NOMO-1 (cell line): ENCODE results near the gene EXD3.
"Not testable (repeated sequence)": the region's sequence is repeated elsewhere in the genome, so short reads cannot be mapped to it uniquely, and the experiment has no call there.

Experiments
- DNase-seq, 2 experiments: peaks; one replicate each; lab custom pipeline; 2025; ENCODE audit not compliant: unreplicated experiment in 2 of 2; lab: John Stamatoyannopoulos, UW

The EXD3 gene

GRCh38 chr9:137383081-137383783 is 39.7 kb downstream of the EXD3 start:
- no peak for DNase-seq

- DNase-seq: no peak
Measured at GRCh38 chr9:137382444-137383080, 40.4 kb downstream of the EXD3 start.

- no peak for DNase-seq
Measured at GRCh38 chr9:137381501-137382443, 41.2 kb downstream of the EXD3 start.

DNA sequence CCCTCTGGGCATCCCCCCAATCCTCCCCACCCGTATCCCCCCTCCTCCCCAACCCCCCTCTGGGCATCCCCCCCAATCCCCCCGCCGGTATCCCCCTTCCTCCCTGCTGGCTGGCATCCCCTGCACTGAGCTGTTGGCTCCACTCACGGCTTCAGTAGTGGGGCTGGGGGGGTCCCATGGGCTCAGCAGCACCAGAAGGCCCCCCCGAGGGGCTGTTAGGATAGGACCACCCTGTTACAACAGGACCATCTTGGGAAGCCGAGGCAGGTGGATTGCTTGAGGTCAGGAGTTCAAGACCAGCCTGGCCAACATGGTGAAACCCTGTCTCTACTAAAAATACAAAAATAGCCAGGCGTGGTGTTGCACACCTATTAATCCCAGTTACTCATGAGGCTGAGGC is 42.4 kb downstream of the EXD3 start:
- DNase-seq: no peak

- no peak for DNase-seq
Measured at GRCh38 chr9:137380171-137380570, 42.8 kb downstream of the EXD3 start.

GRCh38 chr9:137379761-137380161 is 43.2 kb downstream of the EXD3 start:
- DNase-seq: no peak

GRCh38 chr9:137378688-137379410 is 44.1 kb downstream of the EXD3 start:
- DNase-seq: not testable (repeated sequence)

- no peak for DNase-seq
Measured at GRCh38 chr9:137376386-137376785, 46.6 kb downstream of the EXD3 start.

GRCh38 chr9:137375321-137376058 is 47.5 kb downstream of the EXD3 start:
- DNase-seq: no peak

DNA sequence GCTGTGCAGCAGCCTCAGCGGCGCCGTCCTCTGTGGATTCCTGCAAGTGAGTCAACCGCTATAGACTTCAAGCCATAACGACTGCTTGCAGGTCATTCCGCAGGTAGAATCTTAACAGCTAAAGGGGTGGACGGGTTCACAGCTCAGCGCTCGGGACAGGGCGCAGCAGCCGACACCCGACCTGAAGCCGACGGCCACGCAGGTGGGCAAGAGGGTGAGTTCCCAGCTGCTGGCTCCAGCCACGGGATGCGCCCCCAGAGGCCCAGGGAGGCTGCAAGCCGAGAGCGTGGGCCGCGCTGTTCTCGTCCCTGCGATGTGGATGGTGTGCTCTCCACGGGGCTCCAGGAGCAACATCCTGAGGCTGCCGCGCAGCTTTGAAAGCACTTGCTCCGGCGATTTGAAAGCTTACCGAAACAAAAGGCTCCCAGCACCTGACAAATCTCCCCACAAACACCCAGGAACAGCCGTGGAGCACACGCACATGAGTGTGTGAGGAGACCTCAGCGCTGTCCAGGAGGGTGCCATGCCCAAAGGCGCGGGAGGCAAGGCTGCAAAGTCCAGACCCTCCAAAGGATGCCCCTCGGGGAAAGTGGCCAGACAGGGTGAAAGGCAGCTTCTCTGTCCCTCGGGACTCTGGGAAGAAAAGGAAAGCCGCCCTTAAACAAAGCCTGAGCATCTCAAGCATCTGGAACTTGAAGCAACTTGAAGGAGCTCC is 48.7 kb downstream of the EXD3 start:
- DNase-seq: no peak

DNA sequence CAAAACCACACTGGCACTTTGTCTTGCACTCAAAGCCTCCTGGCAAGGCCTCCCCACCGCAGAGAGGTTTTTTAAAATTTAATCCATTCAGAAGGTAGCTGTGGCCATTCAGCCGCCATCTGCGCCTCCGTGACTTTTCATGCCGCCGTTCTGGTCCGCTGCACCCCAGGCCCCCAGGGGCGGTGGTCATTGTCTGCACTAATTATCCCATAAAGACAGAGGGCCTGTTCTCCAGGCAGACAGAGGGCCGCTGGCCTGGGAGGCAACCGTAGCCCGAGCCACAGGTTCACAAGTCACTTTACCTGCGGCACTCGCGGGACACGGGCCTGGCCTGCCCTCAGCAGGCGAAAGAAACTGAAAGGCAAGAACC is 49.4 kb downstream of the EXD3 start:
- no peak for DNase-seq

DNA sequence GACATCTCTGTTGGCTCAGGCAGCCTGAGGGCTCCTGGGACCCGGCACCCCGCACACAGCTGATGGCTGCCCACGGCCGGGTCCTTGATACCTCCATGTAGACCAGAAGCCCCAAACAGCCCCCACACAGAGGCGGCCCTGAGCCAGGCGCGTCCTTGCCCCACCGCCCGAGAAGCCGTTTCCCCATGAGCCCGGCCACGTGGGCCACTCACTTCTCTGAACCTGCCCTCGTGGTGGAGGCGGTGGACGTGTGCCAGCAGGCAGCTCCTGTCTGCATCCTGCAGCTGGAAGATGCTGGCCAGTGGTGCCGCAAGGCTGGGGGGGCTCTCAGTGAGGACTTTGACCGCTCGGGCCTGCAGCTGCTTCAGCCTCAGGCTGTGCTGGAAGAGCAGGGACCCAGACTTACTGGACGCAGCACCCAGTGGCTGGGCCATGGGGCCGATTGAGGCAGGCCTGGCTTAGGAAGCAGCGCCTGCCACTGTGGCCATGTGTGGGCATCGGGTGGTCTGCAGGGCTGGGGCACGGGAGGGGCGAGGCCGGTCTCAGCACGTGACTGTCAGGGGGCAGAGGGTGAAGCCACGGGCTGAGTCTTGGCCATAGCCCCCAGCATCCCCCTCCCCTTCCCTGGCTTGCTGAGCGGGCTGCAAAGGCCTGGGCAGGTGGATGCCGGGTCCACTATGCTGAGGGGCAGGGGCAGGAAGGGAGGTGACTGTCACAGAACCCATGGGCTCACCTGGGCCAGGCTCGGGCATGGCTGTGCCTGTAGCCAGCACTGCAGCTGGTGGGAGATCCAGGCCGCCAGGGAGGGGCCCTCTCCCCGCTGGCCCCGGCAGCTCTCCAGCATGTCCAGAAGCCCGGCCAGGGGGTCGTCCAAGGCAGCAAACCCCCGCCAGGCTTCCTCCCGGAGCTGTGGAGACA is 50.0 kb downstream of the EXD3 start:
- DNase-seq: no peak

DNA sequence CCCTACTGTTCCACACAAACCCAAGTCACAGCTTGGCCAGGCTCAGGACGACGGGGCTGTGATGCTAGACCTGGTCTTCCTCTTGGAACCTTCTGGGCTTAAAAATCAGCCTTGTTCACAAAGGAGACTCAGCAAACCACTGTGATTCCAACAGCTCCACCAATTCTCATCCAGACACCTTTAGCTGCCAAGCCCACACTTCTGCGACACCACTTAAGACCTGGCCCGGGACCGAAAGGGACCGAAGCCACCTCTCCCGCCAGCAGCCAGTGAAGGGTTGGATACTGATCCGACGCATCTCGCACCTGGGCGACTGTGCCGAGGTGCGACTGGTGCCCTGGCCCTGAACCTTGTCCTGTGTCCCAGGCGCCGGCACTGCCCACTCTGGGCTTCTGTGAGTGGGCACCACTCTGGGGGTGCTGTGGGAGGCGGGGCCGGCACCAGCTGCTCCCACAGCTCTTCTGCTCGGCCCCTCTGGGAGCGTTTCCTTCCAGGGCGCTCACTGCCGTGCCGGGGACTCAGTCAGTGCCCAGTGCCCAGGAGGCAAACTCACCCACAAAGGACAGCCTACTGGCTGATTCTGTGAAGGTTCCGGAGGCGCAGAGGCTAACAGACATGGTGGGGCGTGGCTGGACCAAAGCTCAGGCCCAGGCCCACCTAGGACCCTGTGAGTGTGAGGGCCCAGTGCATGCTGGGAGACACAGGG is 50.9 kb downstream of the EXD3 start:
- no peak for DNase-seq

- DNase-seq: no peak
Measured at GRCh38 chr9:137371521-137371941, 51.4 kb downstream of the EXD3 start.

DNA sequence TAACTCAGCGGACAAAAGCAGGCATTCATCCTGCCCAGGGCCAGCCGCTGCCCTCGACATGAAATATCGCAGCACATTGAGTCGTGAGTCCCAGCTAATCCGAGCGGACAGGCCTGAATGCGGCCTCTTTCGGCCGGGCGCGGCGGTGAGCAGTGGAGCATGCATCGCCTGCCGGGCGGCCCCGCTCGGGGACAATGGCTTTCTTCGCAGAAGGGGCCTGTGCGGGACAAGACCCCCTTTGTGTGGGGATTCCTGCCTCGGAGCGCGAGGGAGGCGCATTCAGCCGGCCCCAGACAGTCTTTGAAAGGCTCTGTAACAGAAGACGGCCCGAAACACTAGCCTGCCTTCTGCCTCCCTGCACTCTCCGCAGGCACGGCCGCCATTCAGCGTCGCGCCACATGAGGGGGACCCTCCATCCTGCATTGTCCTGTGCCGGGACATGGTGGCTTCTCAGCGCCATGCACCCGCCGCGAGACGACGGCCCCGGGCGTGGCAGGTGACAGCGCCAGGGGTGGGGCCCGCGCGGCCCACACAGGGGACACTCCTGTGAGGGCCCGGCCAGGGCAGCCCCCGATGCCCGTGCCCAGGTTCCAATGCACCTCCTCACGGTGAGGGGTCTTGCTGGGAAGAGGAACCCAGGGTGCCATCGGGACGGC is 52.0 kb downstream of the EXD3 start:
- DNase-seq: no peak

- no peak for DNase-seq
Measured at GRCh38 chr9:137369911-137370764, 52.8 kb downstream of the EXD3 start.
